Uterine smooth muscle cell (primary cell): ENCODE measurements around the gene NOXA1. TPM values are rescaled to one million over a fixed set of nuclear protein-coding genes. Genes with fewer than 3 reads are reported as not detected.

ENCODE experiments used
- total RNA-seq: library from RNA; depleted of rRNA; stranded (reverse); fragments of >200 nt; gene quantifications from 2 replicates; pipeline ENCODE4 v1.2.3, GENCODE V29; 2014

Gene NOXA1
- total RNA-seq = 0.22 and 1.00 TPM in 2 replicates

GRCh38 chr9:137422604-137423513 lies at the start of gene NOXA1, which contains the start of gene EXD3:
TSS of gene NOXA1 (plus strand) at chr9:137423393. CDS start at chr9:137423530, 137 bp downstream.
TSS of gene EXD3 (minus strand) at chr9:137423162. CDS start at chr9:137395357, 27,805 bp downstream.

GRCh38 chr9:137441289-137441934 lies 18.2 kb downstream of the NOXA1 start, which contains the start of gene ENTPD8:
TSS of gene ENTPD8 (minus strand) at chr9:137441357. CDS start at chr9:137438285, 3,072 bp downstream.

GRCh38 chr9:137459152-137459600 lies 36.0 kb downstream of the NOXA1 start, which contains the start of gene NSMF:
TSS of gene NSMF (minus strand) at chr9:137459334. CDS start at chr9:137459102, 232 bp downstream.

Other genes starting within 250 kb of the NOXA1 start
- 29.9 and 34.0 TPM in 2 replicates for gene ANAPC2, start 234.8 kb upstream of the NOXA1 start, total RNA-seq
- 60.9 and 82.4 TPM in 2 replicates for gene SSNA1, start 234.7 kb upstream of the NOXA1 start, total RNA-seq
- gene TPRN, start 222.7 kb upstream of the NOXA1 start, total RNA-seq = 6.8 and 8.7 TPM in 2 replicates
- gene TMEM203, start 217.7 kb upstream of the NOXA1 start, total RNA-seq = 37.1 and 41.5 TPM in 2 replicates
- 2.6 and 4.8 TPM in 2 replicates for gene NDOR1, start 217.7 kb upstream of the NOXA1 start, total RNA-seq
- gene RNF208, start 201.2 kb upstream of the NOXA1 start, total RNA-seq = 0.11 and 0.25 TPM in 2 replicates
- 0.55 and 0.62 TPM in 2 replicates for gene CYSRT1, start 198.2 kb upstream of the NOXA1 start, total RNA-seq
- gene RNF224, start 195.9 kb upstream of the NOXA1 start, total RNA-seq = 0.11 TPM in 1 of 2 replicates, not detected in the other
- gene SLC34A3, start 192.5 kb upstream of the NOXA1 start, total RNA-seq = not detected in 2 replicates
- 153 and 473 TPM in 2 replicates for gene TUBB4B, start 182.1 kb upstream of the NOXA1 start, total RNA-seq
- not detected in 2 replicates for gene STPG3, start 172.1 kb upstream of the NOXA1 start, total RNA-seq
- 60.7 and 75.9 TPM in 2 replicates for gene NELFB, start 168.1 kb upstream of the NOXA1 start, total RNA-seq
- gene TOR4A, start 145.7 kb upstream of the NOXA1 start, total RNA-seq = 34.0 and 38.7 TPM in 2 replicates
- gene NRARP, start 121.1 kb upstream of the NOXA1 start, total RNA-seq = 0.11 and 0.12 TPM in 2 replicates
- 6.5 and 19.5 TPM in 2 replicates for gene EXD3, start 231 bp upstream of the NOXA1 start, total RNA-seq
- gene ENTPD8, start 18.0 kb downstream of the NOXA1 start, total RNA-seq = under 0.01 and 0.12 TPM in 2 replicates
- 16.9 and 28.0 TPM in 2 replicates for gene NSMF, start 35.9 kb downstream of the NOXA1 start, total RNA-seq
- 0.55 and 1.00 TPM in 2 replicates for gene PNPLA7, start 127.0 kb downstream of the NOXA1 start, total RNA-seq
- gene MRPL41, start 128.5 kb downstream of the NOXA1 start, total RNA-seq = 43.6 and 46.2 TPM in 2 replicates
- 27.4 and 29.8 TPM in 2 replicates for gene DPH7, start 155.5 kb downstream of the NOXA1 start, total RNA-seq
- 22.5 and 26.2 TPM in 2 replicates for gene ZMYND19, start 167.1 kb downstream of the NOXA1 start, total RNA-seq
- 18.5 and 18.7 TPM in 2 replicates for gene ARRDC1, start 182.3 kb downstream of the NOXA1 start, total RNA-seq
- 49.0 and 50.4 TPM in 2 replicates for gene EHMT1, start 195.6 kb downstream of the NOXA1 start, total RNA-seq